NCI-H2227 (cell line): Measurements from ENCODE around the gene POLR2L.
A peak's percentile ranks its signal among the peaks of the same experiment; 100 is the strongest.

Source experiments
- DNase-seq: peaks from one replicate; lab custom pipeline; 2025; ENCODE audit not compliant: unreplicated experiment; lab: John Stamatoyannopoulos, UW

POLR2L gene

DNA sequence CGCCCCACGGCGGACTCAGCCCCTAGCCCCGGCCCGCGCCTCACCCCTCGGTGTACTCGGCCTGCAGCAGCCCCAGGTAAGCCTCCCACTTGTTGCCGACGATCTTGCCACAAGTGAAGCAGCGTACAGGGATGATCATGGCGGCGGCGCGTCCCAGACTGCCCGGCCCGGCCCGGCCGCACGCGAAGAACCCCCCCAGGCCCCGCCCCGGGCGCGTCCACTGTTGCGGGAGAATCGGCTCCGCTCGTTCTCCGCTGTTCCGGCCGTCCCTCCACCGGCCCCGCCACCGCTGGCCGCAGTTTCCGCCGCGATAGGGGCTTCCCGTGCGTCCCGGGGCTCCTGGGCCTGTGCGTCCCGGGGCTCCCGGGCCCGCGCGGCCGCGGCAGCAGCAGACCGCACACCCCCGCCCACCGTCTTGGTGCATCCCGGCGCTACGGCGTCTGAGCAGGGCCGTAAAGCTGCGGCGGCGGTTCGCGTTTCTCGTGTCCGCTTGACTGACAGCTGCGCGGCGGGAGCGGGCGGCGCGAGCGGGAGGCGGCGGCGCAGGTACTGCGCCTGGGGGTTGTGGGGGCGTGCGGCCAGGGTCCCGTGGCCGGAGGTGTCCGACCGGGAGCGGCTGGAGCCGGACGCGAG lies at the start of gene POLR2L, which contains the start of gene TSPAN4:
TSS of gene POLR2L (minus strand) at position 160 of the 633 bp plus-strand sequence. CDS start at position 139, 21 bp downstream.
TSS of gene TSPAN4 (plus strand) at position 483 of the 633 bp plus-strand sequence. CDS start 7,453 bp downstream, outside the sequence.
- peak; percentile 96 for DNase-seq

DNA sequence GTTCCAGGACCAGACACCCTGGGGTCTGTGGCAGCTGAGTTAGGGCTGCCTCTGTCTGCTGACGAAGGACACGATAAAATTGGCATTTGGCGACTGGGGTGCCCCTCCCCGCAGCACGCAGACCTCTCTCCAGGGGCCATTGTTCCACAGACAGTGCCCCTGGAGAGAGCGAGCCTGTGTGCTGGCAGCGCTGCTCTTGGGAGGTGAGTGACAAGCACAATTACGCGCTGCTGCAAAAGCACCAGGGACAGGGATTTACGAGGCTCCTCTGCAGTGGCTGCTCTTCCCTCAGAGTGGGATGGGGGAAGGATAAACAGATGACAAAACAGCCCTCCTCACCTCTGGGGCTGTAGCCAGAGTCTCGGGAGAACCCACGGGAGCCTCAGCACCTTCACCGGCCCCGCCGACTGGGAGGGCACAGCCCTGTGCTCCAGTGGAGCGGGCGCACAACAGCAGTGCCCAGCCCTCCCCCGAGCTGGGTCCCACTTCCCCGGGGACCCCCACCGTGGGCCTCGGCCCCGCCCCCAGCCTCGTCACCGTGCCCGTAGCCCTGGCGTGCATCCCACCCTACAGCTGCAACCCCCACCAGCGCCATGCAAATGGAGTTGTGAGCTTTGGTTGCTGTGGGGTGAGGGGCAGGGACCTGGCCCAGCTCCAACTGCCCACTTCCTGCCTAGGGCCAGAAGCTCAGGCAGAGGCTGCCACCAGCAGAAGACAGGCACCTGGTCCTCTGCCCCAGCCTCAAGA lies 48.6 kb upstream of the POLR2L start:
- peak; percentile 84 for DNase-seq

DNA sequence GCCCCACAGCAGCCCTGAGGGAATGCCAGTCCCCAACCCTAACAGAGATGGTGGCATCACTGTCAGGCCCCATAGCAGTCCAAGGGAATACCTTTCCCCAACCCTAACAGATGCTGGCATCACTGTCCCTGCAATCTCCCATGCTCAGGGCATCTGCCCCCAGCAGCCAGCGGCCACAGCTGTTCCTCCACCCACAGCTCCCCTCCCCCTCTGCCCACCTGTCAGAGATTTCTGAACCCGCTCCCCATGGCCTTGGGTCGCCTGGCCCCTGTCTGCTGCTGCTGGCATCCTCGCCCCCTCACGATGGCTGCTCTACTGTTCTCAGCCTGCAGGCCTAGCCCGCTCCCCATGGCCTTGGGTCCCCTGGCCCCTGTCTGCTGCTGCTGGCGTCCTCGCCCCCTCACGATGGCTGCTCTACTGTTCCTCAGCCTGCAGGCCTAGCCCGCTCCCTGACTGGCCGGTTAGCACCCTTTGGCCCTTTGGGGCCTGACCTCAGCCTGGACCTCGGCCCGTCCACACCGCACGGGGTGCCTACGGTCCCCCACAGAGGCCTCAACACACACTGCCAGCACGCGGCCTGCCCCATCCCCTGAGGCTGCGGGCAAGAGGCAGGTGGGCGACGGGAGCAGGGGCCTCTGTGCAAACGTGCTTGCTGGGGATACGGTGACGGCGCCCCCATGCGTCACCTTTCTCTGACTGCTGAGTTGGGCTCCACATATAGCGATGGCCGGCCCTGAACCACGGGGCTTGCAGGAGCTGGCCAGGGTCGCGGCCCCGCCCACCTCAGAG lies 47.6 kb upstream of the POLR2L start:
- DNase-seq, result no peak

DNA sequence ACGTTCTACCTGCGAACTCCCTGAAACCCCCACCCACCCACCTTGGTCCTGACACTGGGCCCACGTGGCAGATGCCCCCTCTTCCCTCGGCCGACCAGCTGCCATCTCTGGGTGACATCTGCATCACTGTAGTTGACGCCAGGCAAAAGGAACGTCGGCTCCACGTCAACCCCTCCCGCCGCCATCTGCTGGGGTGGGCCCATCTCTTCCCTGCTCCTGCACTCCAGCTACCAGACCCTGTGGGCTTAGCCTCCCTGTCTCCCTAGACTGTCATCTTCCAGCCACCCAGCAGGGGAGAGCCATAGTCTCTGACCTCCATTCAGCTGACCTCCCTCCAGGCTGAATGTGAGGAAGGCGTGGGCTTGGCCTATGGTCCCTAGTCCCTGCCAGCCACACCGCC lies 46.9 kb upstream of the POLR2L start:
- DNase-seq, result no peak

DNA sequence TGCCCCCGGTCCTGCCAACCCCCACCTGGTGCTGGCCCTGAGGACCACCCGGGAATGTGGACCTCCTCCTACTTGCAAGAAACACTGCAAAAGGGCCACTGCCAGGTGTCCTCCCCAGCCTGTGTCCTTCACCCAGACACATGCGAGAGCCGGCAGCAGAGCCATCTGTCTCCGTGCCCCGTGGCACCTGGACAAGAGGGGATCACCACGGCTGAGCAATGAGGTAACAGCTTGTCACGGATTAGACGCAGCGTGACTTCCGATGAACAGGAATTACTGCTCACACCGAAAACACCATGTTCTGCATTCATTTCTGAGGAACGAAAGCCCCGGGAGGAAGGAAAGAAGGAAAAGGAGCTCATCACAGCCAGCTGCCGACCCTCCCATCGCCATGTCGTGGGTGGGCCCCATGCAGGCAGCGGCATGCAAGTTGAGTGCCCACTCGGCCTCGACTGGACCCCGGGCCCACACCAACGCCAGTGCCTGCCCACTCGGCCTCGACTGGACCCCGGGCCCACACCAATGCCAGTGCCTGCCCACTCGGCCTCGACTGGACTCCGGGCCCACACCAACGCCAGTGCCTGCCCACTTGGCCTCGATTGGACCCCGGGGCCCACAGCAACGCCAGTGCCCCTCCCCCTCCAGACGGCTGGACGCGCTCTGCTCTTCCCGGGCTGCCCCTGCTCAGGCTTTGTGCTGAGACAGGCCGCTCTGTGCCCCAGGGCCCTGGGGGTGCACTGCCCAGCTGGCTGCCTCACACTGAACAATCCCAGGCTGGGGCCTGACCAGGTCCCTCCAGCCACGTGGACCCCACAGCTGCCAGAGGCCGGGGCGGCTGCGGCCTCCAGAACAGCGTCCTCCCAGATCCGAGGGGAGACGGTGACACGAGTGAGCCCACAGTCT lies 46.2 kb upstream of the POLR2L start:
- DNase-seq, result no peak

DNA sequence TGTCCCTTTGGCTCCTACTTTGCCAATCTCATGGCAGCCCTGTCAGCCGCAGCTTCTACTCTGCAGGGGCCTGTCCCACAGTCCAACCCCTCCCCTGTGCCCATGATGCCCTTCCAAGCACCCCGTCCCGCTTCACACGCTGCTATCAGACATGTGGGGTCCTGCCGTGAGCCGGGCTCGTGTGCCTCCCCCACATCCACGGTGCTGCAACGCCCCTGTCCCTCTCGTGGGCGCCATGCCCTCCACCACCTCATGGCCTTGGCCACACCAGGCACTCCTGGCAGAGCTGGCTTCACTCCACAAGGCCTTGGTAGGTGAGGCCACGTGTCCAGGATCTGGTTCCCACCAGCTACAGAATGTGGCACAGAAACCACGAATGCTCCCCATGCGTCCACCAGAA lies 45.3 kb upstream of the POLR2L start:
- DNase-seq, result no peak

DNA sequence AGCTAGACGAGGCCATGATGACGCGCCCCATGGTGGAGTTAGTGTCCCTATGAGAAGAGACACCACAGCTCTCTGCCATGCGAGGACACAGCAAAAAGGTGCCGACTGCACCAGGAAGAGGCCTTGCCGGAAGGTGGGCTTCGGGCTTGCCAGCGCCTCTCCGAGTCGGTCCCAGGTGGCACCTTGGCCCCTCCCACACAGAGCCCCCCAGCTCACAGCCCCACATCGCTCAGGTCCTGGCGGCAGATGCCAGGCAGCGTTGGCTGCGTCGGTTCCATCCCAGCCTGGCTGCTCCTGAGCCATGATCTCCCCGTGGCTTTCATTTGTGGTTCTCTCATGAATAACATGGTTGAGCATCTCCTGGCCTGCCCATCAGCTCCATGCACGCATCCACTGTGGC lies 44.2 kb upstream of the POLR2L start:
- no peak for DNase-seq

DNA sequence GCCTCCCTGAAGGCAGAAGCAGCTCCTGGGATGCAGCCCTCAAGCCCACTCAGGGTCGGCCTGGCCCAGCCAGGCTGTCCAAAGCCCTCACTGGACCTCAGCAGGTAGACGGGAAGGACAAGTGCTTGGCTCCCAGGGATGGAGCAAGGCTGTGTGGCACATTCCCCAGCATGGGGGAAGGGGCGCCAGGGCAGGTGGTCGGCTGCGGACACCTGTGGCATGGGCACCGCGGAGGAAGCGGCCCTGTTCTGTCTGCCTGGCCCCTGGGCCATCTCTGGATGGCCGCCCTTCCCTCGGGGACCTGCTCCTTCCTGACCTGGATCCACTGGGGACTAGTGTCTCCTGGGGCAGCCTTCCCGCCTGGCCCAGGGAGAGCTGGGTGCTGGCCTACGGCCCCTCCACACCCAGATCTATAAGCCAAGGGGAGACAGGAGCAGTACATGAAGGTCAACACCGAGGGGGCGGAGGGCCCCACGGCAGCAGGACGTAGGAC lies 42.3 kb upstream of the POLR2L start:
- DNase-seq, result no peak

DNA sequence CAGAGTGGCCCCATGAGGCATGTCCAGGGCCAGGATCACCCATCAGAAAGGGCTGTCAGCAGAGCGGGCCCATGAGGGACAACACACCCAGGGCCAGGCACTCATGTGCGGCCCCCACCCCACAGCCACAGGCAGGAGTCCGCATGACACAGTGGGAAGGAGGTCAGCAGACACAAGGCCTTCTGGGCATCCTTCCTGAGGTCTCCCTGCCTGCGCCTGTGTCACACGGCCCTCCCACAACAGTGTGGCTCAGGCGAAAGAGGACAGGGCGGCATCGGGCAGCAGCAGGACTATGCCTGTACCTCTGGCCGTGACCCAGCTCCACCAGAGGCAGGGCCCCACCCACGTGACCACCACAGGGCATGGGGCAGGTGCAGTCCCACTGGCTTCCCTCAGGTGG lies 41.2 kb upstream of the POLR2L start:
- no peak for DNase-seq

DNA sequence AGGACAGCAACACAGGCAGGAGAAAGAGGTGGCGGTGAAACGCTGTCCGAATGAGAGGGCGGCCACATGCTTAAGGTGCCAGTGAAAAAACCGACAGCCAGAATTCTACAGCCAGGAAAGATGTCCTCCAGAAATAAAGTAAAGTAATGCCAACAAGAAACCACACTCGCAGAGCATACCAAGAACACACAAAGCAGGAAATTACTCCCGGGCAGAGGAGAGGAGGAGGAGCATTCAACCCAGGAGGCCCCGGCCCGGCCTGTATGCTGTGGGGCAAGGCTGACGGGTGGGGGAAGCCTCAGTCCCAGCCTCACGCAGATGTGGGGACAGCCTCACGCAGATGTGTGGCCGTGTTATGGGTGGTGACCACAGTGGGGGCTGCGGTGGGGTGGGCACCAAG lies 40.3 kb upstream of the POLR2L start:
- no peak for DNase-seq

DNA sequence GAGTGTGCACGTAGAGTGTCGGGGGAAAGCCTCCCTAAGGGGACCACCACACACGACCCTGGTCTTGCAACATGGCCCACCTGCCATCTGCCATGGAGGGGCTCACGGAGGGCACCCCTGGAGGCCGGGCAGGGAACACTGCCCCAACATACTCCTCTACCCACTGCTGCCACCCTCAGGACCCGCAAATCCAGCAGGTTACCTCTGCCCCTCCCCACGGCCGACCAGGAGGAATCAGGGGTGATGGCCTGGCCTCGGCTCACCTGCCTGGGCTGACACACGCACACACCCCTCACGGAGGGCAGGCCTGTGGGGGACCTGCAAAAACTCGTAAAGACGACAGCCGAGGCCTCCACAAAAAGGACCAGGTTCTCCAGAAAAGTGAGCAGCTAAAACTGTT lies 38.1 kb upstream of the POLR2L start:
- no peak for DNase-seq

DNA sequence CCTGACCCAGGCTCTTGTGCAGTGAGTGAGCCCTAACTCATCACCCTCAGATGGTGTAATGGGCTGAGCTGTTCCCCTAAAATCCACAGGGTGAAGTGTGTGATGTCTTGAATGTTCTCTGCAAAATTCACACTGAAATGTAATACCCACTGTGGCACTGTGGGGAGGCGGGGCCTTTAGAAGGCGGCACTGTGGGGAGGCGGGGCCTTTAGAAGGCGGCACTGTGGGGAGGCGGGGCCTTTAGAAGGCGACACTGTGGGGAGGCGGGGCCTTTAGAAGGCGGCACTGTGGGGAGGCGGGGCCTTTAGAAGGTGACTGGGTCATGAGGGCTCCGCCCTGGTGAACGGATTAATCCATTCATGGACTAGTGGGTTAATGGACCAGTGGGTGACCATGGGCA lies 35.2 kb upstream of the POLR2L start:
- peak; percentile 29 for DNase-seq

DNA sequence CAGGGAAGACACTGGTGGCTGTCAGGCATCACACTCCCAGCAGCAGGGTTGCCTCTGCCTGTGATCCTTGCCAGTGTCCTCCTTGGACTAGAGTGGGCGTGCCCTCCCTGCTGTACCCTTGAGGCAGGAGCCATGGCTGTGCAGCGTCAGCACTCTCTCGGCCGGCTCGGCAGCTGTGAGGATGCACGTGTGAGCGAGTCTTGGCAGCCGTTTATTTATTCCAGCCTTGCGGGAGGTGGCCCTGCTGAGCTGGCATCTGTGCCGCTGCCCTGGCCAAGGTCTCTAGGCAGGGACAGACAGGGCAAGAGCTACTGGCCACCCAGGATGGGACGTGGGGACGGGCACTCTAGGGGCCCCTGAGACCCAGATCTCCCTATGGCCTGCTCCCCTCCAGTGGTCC lies 34.2 kb upstream of the POLR2L start:
- DNase-seq, result peak; percentile 45

DNA sequence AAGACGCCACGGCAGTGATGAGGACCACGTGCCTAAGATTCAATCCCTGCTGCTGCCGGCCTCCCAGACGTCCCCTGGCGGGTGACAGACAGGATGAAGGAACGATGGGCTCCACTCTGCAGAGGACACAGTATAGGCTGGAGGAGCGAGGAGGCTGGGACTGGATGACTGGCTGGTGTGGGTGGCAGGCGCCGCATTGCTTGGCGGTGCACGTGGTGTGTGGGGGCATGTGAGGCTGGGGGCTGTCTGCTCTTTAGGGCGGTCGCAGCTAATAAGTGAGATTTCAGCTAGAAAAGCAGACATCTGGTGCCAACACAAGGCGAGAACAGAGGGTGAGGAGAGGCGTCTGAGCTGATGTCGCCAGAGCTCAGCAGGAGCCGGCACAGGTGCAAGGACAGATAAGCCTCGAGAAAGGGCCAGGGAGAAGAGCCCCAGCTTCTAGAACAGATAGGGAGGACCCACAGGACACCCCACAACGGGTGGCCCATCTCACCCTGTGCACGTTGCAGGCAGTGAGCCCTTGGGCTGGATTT lies 33.5 kb upstream of the POLR2L start:
- no peak for DNase-seq

DNA sequence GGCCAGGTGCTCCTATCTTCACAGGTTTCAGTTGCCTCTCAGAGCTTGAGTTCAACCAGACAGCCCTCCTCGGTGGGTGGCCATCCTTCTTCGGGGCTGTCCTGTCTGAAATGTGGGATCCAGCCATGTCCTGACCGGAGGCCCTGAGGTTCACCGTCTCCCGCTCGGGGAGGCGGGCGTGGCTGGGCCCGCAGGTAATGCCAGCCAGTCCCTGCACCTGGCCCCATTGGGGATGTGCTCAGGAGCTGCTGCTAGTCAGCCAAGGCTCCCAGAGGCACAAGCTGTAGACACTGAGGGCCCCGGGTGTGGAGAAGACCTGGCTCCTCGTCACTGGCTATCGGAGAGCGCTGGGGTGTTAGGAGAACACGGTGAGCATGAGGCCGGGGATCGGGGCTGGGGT lies 32.9 kb upstream of the POLR2L start:
- DNase-seq, result no peak

DNA sequence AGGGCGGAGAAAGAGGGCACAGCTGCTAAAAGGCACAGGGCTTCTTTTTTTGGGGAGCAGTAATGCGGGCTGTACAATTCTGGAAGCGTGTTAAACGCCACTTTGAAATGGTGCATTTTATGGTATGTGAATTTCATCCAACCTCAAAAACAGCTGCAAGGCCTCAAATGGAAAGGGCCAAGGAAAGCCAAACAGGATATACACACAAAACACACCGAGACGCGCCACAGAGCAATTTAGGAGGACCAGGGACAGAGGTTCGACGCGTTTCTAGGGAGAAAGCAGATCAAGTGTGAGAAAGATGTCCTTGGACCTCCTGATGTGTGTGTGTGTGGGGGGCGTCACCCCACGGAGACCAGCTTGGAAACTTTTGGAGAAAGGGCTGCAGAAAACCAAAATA lies 31.4 kb upstream of the POLR2L start:
- no peak for DNase-seq

DNA sequence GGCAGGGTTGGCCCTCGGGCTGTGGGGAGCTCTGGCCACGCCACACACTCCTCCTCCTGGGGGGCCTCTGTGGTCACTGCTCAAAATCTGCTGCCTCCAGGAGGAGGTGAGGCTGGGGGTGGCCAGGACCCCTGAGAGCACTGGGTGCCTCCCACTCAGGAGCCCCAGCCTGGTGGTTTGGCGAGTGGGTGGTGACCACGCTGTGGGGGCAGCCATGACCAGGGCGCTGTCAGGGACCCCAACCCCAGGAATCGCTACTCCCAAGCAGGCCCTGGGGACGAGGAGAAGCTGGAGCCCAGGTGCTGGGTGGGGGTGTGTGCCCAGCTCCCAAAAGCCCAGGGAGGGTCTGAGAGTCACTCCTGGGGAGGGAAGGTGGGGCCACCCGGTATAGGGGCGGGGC lies 30.5 kb upstream of the POLR2L start:
- no peak for DNase-seq

DNA sequence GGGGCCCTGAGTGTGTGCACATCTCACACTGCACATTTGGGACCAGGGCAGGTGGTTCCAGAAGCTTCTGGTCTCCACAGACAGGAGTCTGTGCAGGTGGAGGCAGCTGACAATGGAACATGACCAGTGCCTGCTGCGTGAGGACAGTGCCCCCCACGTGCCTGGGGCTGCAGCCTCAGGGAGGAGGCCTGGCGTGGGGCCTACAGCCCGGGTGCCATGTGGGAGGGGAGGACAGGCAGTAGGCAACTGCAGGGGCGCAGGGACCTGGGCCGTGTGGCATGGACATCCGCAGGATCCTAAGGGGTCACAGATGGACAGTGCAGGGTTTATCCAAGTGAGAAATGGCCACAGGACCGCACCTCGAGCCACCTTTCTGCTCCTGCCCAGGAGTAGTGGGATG lies 29.1 kb upstream of the POLR2L start:
- no peak for DNase-seq

DNA sequence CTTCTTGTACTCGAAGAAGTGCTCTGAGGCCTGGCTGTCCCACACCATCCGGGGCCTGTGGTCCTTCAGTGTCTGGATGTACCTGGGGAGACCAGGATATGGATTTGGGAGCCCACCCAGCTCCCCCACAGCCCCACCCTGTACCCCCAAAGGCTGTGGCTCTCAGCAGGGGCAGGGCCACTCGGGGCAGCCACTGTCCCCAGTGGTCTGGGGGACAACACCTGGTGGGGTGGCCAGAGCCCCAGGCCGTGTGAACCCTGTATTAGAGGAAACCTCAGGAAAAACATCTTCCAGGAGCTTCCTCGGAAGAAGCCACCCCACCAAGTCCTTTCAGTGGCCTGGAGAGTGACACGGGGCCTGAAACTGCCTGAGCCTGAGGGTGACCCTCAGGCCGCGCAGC lies 28.1 kb upstream of the POLR2L start:
- no peak for DNase-seq

DNA sequence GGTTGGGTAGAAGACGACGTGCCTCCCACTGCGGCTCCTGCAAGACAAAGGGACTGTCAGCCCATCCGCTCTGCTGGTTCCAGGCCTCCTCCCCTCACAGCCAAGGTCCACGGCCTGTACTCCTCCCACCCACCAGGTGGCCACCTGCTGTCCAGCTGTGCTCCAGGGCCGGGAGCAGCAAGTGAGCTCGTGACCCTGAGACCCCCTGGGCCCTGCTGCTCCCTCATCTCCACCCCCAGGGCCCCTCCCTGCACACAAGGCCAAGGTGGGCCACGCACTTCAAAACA lies 27.7 kb upstream of the POLR2L start:
- DNase-seq, result peak; percentile 34
